Stomach smooth muscle (tissue), 2 donors: ENCODE data around the gene TLX1.

Experiments
- H3K27ac ChIP-seq: one replicate; pipeline ENCODE4 v1.7.0; 2013; ENCODE audit warnings: mild to moderate bottlenecking, low read length, inconsistent platforms
- H3K27me3 ChIP-seq, 2 donors: one replicate each; pipeline ENCODE4 v1.7.0; 2013; ENCODE audit warnings: low read length in 2 of 2; ENCODE audit not compliant: insufficient read depth in 2 of 2, control insufficient read depth in 1 of 2
- H3K36me3 ChIP-seq, 2 donors: one replicate each; pipeline ENCODE4 v1.7.0; 2013; ENCODE audit warnings: low read length in 2 of 2; ENCODE audit not compliant: control insufficient read depth in 2 of 2, insufficient read depth in 2 of 2
- H3K4me1 ChIP-seq: one replicate; pipeline ENCODE4 v1.7.0; 2013; ENCODE audit warnings: low read length; ENCODE audit not compliant: control insufficient read depth, insufficient read depth
- H3K4me3 ChIP-seq, 2 donors: one replicate each; pipeline ENCODE4 v1.7.0; 2013; ENCODE audit warnings: low read length in 2 of 2
- H3K9ac ChIP-seq, 2 donors: one replicate each; pipeline ENCODE4 v1.7.0; 2013; ENCODE audit warnings: low read length in 2 of 2, mild to moderate bottlenecking in 1 of 2
- H3K9me3 ChIP-seq, 2 donors: one replicate each; pipeline ENCODE4 v1.7.0; 2013; ENCODE audit warnings: low read length in 2 of 2; ENCODE audit not compliant: control insufficient read depth in 2 of 2
- donor health status: healthy.
- donor health status: Pancreatic carcinoma.

Gene TLX1

GRCh38 chr10:101182936-101183335, 51.8 kb downstream of the TLX1 start:
- H3K27me3 ChIP-seq = peaks cover 8 to 10% of the 10 kb centered on the region in 2 donors
- no peak overlapping the region for H3K4me3 ChIP-seq
- H3K9ac ChIP-seq = no peak overlapping the region
- H3K27ac ChIP-seq = no peak overlapping the region
- H3K4me1 ChIP-seq = no peaks in the 10 kb centered on the region
- H3K36me3 ChIP-seq = no peaks in the 10 kb centered on the region
- peaks cover 2 to 3% of the 10 kb centered on the region in 2 donors for H3K9me3 ChIP-seq

- Histone ChIP-seq H3K36me3 (no peaks in the 10 kb centered on the region), H3K9ac (no peak overlapping the region), H3K27ac (no peak overlapping the region), H3K4me3 (no peak overlapping the region), H3K9me3 (peaks cover 2 to 3% of the 10 kb centered on the region in 2 donors), H3K4me1 (no peaks in the 10 kb centered on the region), H3K27me3 (peaks cover 8 to 9% of the 10 kb centered on the region in 2 donors)
These were observed 52.5 kb downstream of the TLX1 start for GRCh38 chr10:101183458-101184183.
